ENCODE measurements around the gene F8A1.

DNA sequence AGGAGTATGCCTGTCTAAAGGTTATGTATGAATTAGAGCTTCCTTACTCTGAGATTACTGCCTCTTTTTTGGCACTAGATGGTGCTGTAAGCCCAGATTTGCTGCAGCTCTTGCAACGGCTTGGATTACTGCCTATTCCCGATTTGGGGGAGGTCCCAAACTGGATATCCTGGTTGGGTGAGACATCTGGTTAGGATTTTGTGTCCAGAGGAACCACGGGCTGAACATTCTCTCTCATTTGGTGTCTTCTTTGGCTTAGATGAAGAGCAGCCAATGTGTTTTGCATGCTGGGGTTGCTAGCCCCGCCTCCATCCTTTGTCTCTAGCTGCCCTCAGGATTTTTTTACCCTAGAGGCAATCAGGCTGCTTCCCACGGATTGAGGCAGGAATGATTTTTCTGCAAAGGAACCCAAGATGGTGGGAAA, 31.9 kb downstream of the F8A1 start:
- TF ChIP-seq, protein P1, sequence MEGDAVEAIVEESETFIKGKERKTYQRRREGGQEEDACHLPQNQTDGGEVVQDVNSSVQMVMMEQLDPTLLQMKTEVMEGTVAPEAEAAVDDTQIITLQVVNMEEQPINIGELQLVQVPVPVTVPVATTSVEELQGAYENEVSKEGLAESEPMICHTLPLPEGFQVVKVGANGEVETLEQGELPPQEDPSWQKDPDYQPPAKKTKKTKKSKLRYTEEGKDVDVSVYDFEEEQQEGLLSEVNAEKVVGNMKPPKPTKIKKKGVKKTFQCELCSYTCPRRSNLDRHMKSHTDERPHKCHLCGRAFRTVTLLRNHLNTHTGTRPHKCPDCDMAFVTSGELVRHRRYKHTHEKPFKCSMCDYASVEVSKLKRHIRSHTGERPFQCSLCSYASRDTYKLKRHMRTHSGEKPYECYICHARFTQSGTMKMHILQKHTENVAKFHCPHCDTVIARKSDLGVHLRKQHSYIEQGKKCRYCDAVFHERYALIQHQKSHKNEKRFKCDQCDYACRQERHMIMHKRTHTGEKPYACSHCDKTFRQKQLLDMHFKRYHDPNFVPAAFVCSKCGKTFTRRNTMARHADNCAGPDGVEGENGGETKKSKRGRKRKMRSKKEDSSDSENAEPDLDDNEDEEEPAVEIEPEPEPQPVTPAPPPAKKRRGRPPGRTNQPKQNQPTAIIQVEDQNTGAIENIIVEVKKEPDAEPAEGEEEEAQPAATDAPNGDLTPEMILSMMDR (IDR thresholded peaks at IDR 0.05; ENCODE audit: low read length) = peak; percentile 76
- no peak for TF ChIP-seq EZH2 (optimal IDR thresholded peaks at IDR 0.05; ENCODE audit: low read depth, low read length)

All from MM.1S (cell line).